Progenitor cell of endocrine pancreas (in vitro differentiated cells): ENCODE measurements around the gene DDX23. TPM values are rescaled to one million over a fixed set of nuclear protein-coding genes. Genes with fewer than 3 reads are reported as not detected.

Experiments used
- DNase-seq: peaks from one replicate; pipeline ENCODE4 v3.0.0; 2021; ENCODE audit warnings: low spot score; ENCODE audit not compliant: unreplicated experiment
- H3K27ac Mint-ChIP-seq: 2 replicates; pipeline ENCODE4 v1.8.0; 2021; ENCODE audit warnings: mild to moderate bottlenecking, moderate library complexity, mixed read lengths
- H3K27me3 Mint-ChIP-seq: 2 replicates; pipeline ENCODE4 v1.8.0; 2021; ENCODE audit warnings: mixed read lengths
- H3K36me3 Mint-ChIP-seq: 2 replicates; pipeline ENCODE4 v1.8.0; 2022; ENCODE audit warnings: mixed read lengths; ENCODE audit not compliant: insufficient read depth
- H3K4me1 Mint-ChIP-seq: 2 replicates; pipeline ENCODE4 v1.8.0; 2021; ENCODE audit warnings: low read depth, mixed read lengths
- H3K4me3 Mint-ChIP-seq: 2 replicates; pipeline ENCODE4 v1.8.0; 2021; ENCODE audit warnings: low read depth, mild to moderate bottlenecking, moderate library complexity, mixed read lengths
- H3K9me3 Mint-ChIP-seq: 2 replicates; pipeline ENCODE4 v1.8.0; 2021; ENCODE audit warnings: low read depth, mixed read lengths
- total RNA-seq: library from RNA; stranded (reverse); gene quantifications from 2 replicates; pipeline ENCODE4 v1.2.1, GENCODE V29; 2021
- TF ChIP-seq, protein P1 (sequence below): fragments of 200-600 bp; sonication (generic); IDR thresholded peaks from one replicate; pipeline ENCODE4 v1.5.0; 2021; ENCODE audit warnings: antibody characterized with exemption, mild to moderate bottlenecking; ENCODE audit not compliant: unreplicated experiment

Gene DDX23
- total RNA-seq, 1 donor from 2014 or later: 129 TPM

DNA sequence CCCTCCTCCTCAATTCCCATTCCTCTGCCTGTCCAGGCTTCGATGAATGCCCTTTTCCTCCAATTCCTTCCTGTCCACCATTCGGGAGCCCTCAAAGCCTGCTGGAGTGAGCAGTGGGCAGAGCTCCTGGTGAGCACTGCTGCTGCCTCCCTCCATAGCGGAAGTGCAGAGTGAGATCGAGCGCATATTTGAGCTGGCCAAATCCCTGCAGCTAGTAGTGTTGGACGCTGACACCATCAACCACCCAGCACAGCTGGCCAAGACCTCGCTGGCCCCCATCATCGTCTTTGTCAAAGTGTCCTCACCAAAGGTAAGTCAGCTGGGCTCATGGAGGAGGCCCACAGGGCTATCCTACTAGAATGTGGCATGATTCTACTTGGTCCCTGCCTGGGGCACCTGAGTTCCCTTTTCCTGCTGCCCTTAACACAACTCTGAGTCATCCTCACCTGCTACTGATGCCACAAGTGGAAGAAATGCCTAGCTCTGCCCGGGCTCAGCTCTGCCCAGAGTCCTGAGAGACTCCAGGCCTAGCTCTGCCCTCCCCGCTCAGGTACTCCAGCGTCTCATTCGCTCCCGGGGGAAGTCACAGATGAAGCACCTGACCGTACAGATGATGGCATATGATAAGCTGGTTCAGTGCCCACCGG, 25.6 kb downstream of the DDX23 start:
- DNase-seq: no peak
- H3K4me3 Mint-ChIP-seq: no peak overlapping the region
- H3K27me3 Mint-ChIP-seq: no peaks in the 10 kb centered on the region
- peaks cover 1% of the 10 kb centered on the region for H3K4me1 Mint-ChIP-seq
- H3K9me3 Mint-ChIP-seq: no peaks in the 10 kb centered on the region
- H3K36me3 Mint-ChIP-seq: peaks cover 11% of the 10 kb centered on the region
- H3K27ac Mint-ChIP-seq: no peak overlapping the region
- TF ChIP-seq, protein P1, sequence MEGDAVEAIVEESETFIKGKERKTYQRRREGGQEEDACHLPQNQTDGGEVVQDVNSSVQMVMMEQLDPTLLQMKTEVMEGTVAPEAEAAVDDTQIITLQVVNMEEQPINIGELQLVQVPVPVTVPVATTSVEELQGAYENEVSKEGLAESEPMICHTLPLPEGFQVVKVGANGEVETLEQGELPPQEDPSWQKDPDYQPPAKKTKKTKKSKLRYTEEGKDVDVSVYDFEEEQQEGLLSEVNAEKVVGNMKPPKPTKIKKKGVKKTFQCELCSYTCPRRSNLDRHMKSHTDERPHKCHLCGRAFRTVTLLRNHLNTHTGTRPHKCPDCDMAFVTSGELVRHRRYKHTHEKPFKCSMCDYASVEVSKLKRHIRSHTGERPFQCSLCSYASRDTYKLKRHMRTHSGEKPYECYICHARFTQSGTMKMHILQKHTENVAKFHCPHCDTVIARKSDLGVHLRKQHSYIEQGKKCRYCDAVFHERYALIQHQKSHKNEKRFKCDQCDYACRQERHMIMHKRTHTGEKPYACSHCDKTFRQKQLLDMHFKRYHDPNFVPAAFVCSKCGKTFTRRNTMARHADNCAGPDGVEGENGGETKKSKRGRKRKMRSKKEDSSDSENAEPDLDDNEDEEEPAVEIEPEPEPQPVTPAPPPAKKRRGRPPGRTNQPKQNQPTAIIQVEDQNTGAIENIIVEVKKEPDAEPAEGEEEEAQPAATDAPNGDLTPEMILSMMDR: no peak

DNA sequence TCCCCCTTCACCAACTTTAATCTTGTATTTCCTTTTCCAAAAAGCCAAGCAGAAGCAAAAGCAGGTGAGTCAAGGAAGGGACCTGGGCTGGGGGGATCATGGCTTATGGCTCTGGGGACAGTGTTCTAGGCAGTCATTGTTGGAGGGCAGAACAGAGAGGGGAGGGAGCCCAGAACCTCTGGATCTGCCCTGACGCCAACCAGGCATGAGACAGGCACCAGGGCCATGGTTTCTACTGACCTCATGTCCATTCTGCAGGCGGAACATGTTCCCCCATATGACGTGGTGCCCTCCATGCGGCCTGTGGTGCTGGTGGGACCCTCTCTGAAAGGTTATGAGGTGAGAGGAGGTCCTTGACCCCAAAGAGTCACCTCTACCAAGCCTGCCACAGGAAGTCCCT, 27.1 kb downstream of the DDX23 start:
- Mint-ChIP-seq H3K9me3 (no peaks in the 10 kb centered on the region), H3K27me3 (no peaks in the 10 kb centered on the region), H3K4me1 (peaks cover 1% of the 10 kb centered on the region), H3K36me3 (peaks cover 6% of the 10 kb centered on the region), H3K27ac (no peak overlapping the region), H3K4me3 (no peak overlapping the region)
- TF ChIP-seq, protein P1: no peak
- no peak for DNase-seq

DNA sequence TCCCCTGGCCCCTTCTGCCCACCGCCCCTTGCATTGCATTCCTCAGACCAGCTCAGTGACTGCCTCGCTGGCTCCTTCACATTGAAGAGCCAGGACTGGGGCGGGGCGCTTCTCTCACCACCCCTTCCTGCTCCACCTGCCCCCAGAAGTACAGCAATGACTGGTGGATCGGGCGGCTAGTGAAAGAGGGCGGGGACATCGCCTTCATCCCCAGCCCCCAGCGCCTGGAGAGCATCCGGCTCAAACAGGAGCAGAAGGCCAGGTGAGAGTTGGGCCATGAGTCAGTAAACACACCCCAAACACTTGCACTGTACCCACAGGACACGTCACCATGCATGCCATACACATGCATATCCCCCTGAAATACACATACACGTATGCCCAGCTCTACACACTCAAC, 27.9 kb downstream of the DDX23 start:
- peaks cover 6% of the 10 kb centered on the region for H3K36me3 Mint-ChIP-seq
- no peaks in the 10 kb centered on the region for H3K27me3 Mint-ChIP-seq
- TF ChIP-seq, protein P1: no peak
- peaks cover 7% of the 10 kb centered on the region for H3K4me1 Mint-ChIP-seq
- no peak for DNase-seq
- no peak overlapping the region for H3K4me3 Mint-ChIP-seq
- no peaks in the 10 kb centered on the region for H3K9me3 Mint-ChIP-seq
- H3K27ac Mint-ChIP-seq: no peak overlapping the region

- Mint-ChIP-seq H3K9me3 (no peaks in the 10 kb centered on the region), H3K27ac (no peak overlapping the region), H3K27me3 (no peaks in the 10 kb centered on the region), H3K4me1 (peaks cover 11% of the 10 kb centered on the region), H3K36me3 (peaks cover 4% of the 10 kb centered on the region), H3K4me3 (no peak overlapping the region)
- DNase-seq: no peak
- TF ChIP-seq, protein P1: no peak
Measured at GRCh38 chr12:48823281-48823680, 28.7 kb downstream of the DDX23 start.

- TF ChIP-seq, protein P1: no peak
- no peak overlapping the region for H3K4me3 Mint-ChIP-seq
- H3K27me3 Mint-ChIP-seq: no peaks in the 10 kb centered on the region
Measured at GRCh38 chr12:48822711-48823110, 29.3 kb downstream of the DDX23 start.

More at GRCh38 chr12:48822711-48823110, 29.3 kb downstream of the DDX23 start:
- Mint-ChIP-seq H3K4me1 (peaks cover 12% of the 10 kb centered on the region), H3K27ac (no peak overlapping the region), H3K9me3 (no peaks in the 10 kb centered on the region), H3K36me3 (peaks cover 4% of the 10 kb centered on the region)
- DNase-seq: no peak
